Left lobe of liver (tissue), 2 donors: Measurements from ENCODE around the gene RIBC2. TPM values are rescaled to one million over a fixed set of nuclear protein-coding genes. Genes with fewer than 3 reads are reported as not detected.

Experiments used
- ATAC-seq: fragments of 200-7000 bp; cut with Tn5 transposase; one replicate; pipeline ENCODE4 v1.9.1; 2020; ENCODE audit warnings: mild to moderate bottlenecking, moderate library complexity
- DNase-seq: peaks from one replicate; pipeline ENCODE4 v3.0.0-alpha.2; 2020; ENCODE audit warnings: low spot score
- total RNA-seq: library from RNA; stranded (reverse); gene quantifications from one replicate; pipeline ENCODE4 v1.2.1, GENCODE V29; 2021
- donor health status: DM: no; HTN: no; CAD: no; lungs with moderate emphysema.
- donor health status: DM: no; HTN: yes; CAD: no.

The RIBC2 gene
- total RNA-seq, 1 donor from 2014 or later = not detected

- DNase-seq (no peak), ATAC-seq (no peak)
These were observed 56.0 kb downstream of the RIBC2 start for GRCh38 chr22:45469281-45470073.

GRCh38 chr22:45470871-45471270, 57.4 kb downstream of the RIBC2 start:
- ATAC-seq (no peak), DNase-seq (no peak)

- ATAC-seq (no peak), DNase-seq (no peak)
These were observed 58.9 kb downstream of the RIBC2 start for GRCh38 chr22:45472426-45472825.

- no peak for DNase-seq
- no peak for ATAC-seq
These were observed 60.2 kb downstream of the RIBC2 start for GRCh38 chr22:45473626-45474237.

GRCh38 chr22:45475063-45475747, 61.7 kb downstream of the RIBC2 start:
- ATAC-seq (no peak), DNase-seq (no peak)

- no peak for DNase-seq
- no peak for ATAC-seq
These were observed 62.5 kb downstream of the RIBC2 start for GRCh38 chr22:45475851-45476514.

- DNase-seq (no peak), ATAC-seq (no peak)
These were observed 63.3 kb downstream of the RIBC2 start for GRCh38 chr22:45476814-45477213.

- no peak for DNase-seq
- no peak for ATAC-seq
These were observed 64.0 kb downstream of the RIBC2 start for GRCh38 chr22:45477366-45478107.

GRCh38 chr22:45478108-45478771, 64.7 kb downstream of the RIBC2 start:
- DNase-seq (no peak), ATAC-seq (no peak)

- ATAC-seq (no peak), DNase-seq (no peak)
These were observed 67.2 kb downstream of the RIBC2 start for GRCh38 chr22:45480717-45481116.

- no peak for ATAC-seq
- DNase-seq = no peak
These were observed 68.2 kb downstream of the RIBC2 start for GRCh38 chr22:45481661-45482060.

Other genes starting within 250 kb of the RIBC2 start
- gene NUP50, start 249.8 kb upstream of the RIBC2 start, total RNA-seq = 31.7 TPM
- gene KIAA0930, start 172.8 kb upstream of the RIBC2 start, total RNA-seq = 44.2 TPM
- gene UPK3A, start 128.7 kb upstream of the RIBC2 start, total RNA-seq = not detected
- 26.0 TPM for gene FAM118A, start 103.8 kb upstream of the RIBC2 start, total RNA-seq
- not detected for gene SMC1B, start 94 bp upstream of the RIBC2 start, total RNA-seq
- 3.8 TPM for gene FBLN1, start 89.2 kb downstream of the RIBC2 start, total RNA-seq